ENCODE data around the gene CERS6. TPM values are rescaled to one million over a fixed set of nuclear protein-coding genes. Genes with fewer than 3 reads are reported as not detected.

The CERS6 gene
- total RNA-seq, 2 experiments from 2014 or later = 8.9 to 9.2 TPM

GRCh38 chr2:168718622-168719021, 262.6 kb downstream of the CERS6 start:
- Mint-ChIP-seq H3K4me1 (ENCODE audit: low read depth) (peaks cover 28% of the 10 kb centered on the region), H3K4me3 (no peak overlapping the region), H3K36me3 (peaks cover 16% of the 10 kb centered on the region), H3K27ac (no peak overlapping the region), H3K27me3 (no peaks in the 10 kb centered on the region), H3K9me3 (no peaks in the 10 kb centered on the region)
- ChIA-PET CTCF (interaction anchor here (1.4 kb wide), 1 partner anchor 40 kb away, joined by 3 read pairs; no protein-coding TSS in a partner anchor), POLR2A (no interaction called here)
- DNase-seq = no peak
- intact Hi-C loops (cut with micrococcal nuclease) = loop anchor here (1.0 kb wide), 2 partner anchors 33 to 228 kb away; no protein-coding TSS in a partner anchor

DNA sequence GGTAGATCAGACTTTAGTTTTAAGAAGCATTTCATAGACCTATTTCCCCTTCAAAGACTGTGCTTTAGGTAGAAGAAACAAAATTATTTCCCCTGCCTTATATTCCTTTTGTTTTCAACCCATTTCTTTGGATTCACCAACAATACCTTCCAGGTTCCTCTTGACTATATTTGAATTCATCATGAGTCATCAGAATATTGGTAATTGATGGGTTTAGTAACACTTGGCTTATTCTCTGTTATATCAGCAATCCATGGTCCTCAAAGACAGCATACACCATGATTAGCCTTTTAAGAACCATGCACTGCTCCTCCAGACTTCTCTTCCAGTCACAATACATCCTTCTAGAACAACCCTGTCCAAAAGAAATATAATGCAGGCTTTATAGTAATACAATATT, 263.4 kb downstream of the CERS6 start:
- CTCF ChIA-PET = interaction anchor here (0.5 kb wide), 1 partner anchor 242 kb away, joined by 5 read pairs; no protein-coding TSS in a partner anchor
- POLR2A ChIA-PET = no interaction called here

DNA sequence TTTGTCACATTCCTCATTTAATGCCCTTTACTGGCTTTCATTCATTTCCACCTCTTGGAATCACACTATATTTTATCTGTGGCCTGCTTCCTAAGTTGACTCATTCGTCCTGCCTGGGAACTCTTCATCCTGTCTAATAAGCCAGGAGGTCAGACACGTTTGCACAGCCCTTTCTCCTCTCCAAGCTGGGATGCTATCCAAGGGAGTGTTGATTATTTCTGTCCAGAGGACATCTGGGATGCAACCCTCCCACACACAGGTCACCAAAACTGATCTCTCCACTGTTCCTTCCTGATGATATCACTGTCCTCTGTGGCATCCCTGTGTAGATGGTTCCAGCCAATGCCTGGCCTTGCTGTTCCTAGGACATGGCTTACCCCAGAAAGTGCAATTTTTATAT, 266.5 kb downstream of the CERS6 start:
- POLR2A ChIA-PET = no interaction called here
- Mint-ChIP-seq H3K9me3 (no peaks in the 10 kb centered on the region), H3K4me1 (ENCODE audit: low read depth) (peaks cover 22% of the 10 kb centered on the region), H3K27ac (no peak overlapping the region), H3K4me3 (no peak overlapping the region), H3K36me3 (peaks cover 19% of the 10 kb centered on the region), H3K27me3 (no peaks in the 10 kb centered on the region)
- CTCF ChIA-PET = no interaction called here
- no peak for DNase-seq
- intact Hi-C loops (cut with micrococcal nuclease) = no loop called here

More for the DNA sequence above, 263.4 kb downstream of the CERS6 start:
- intact Hi-C loops (cut with micrococcal nuclease) = no loop called here
- no peak overlapping the region for H3K4me3 Mint-ChIP-seq
- DNase-seq = no peak
- H3K27me3 Mint-ChIP-seq = no peaks in the 10 kb centered on the region
- H3K36me3 Mint-ChIP-seq = peaks cover 19% of the 10 kb centered on the region
- H3K9me3 Mint-ChIP-seq = no peaks in the 10 kb centered on the region
- peaks cover 28% of the 10 kb centered on the region for H3K4me1 Mint-ChIP-seq (ENCODE audit: low read depth)
- H3K27ac Mint-ChIP-seq = no peak overlapping the region

GRCh38 chr2:168723275-168723899, 267.3 kb downstream of the CERS6 start:
- intact Hi-C loops (cut with micrococcal nuclease) = loop anchor here (1.0 kb wide), 1 partner anchor 233 kb away; no protein-coding TSS in a partner anchor
- H3K9me3 Mint-ChIP-seq = no peaks in the 10 kb centered on the region
- ChIA-PET CTCF (no interaction called here), POLR2A (no interaction called here)
- no peak overlapping the region for H3K27ac Mint-ChIP-seq
- no peak overlapping the region for H3K4me3 Mint-ChIP-seq
- peaks cover 15% of the 10 kb centered on the region for H3K4me1 Mint-ChIP-seq (ENCODE audit: low read depth)
- no peak for DNase-seq
- H3K27me3 Mint-ChIP-seq = no peaks in the 10 kb centered on the region
- H3K36me3 Mint-ChIP-seq = peaks cover 19% of the 10 kb centered on the region

DNA sequence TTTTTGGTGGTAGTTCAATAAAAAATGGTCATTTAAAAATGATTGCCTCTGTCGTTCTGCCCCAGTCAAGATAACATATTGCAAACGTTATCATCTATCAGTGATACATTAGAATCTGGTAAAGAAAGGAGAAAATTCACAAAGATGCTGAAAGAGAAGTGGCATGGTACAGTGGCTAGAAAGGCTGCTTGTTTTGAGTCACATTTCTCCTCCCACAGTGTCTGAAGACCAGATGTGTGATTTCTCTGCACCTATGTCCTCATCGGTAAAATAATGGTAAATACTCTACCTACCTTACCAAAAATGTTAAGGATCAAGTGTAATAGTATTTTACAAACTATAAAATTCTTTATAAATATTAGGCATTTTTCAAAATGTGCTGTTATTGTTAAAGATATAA, 270.3 kb downstream of the CERS6 start:
- H3K27ac Mint-ChIP-seq = no peak overlapping the region
- H3K4me3 Mint-ChIP-seq = no peak overlapping the region
- no peaks in the 10 kb centered on the region for H3K9me3 Mint-ChIP-seq
- H3K27me3 Mint-ChIP-seq = no peaks in the 10 kb centered on the region
- CTCF ChIA-PET = no interaction called here
- intact Hi-C loops (cut with micrococcal nuclease) = no loop called here
- H3K4me1 Mint-ChIP-seq (ENCODE audit: low read depth) = peaks cover 10% of the 10 kb centered on the region
- peaks cover 11% of the 10 kb centered on the region for H3K36me3 Mint-ChIP-seq
- no peak for DNase-seq
- POLR2A ChIA-PET = no interaction called here

GRCh38 chr2:168727904-168728470, 271.9 kb downstream of the CERS6 start:
- peaks cover 7% of the 10 kb centered on the region for H3K4me1 Mint-ChIP-seq (ENCODE audit: low read depth)
- ChIA-PET CTCF (interaction anchor here (0.8 kb wide), 1 partner anchor 381 kb away, joined by 3 read pairs; no protein-coding TSS in a partner anchor), POLR2A (no interaction called here)
- H3K36me3 Mint-ChIP-seq = peaks cover 6% of the 10 kb centered on the region
- intact Hi-C loops (cut with micrococcal nuclease) = no loop called here
- H3K27ac Mint-ChIP-seq = no peak overlapping the region
- no peak for DNase-seq
- no peak overlapping the region for H3K4me3 Mint-ChIP-seq
- no peaks in the 10 kb centered on the region for H3K27me3 Mint-ChIP-seq
- H3K9me3 Mint-ChIP-seq = no peaks in the 10 kb centered on the region

DNA sequence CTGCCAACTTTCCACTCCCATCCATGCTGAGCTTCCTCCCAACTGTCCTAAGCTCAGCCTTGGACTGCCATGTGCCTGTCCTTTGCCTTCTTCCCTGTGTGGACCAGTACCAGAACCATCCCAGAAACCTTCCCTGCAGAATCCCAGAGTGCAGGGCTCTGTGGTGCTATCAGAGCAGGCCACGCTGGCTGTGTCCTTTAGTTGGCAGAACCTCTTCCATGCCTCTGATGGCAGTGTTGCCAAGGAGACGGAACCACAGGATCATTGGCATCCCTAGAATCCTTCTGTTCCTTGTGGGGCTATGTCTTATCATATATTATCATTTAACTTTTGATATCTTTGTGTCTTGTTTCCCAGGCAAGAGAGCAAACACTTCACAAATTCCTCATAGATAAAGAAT, 273.4 kb downstream of the CERS6 start:
- CTCF ChIA-PET = interaction anchor here (1.1 kb wide), 1 partner anchor 383 kb away, joined by 4 read pairs; no protein-coding TSS in a partner anchor
- DNase-seq = no peak
- POLR2A ChIA-PET = no interaction called here
- intact Hi-C loops (cut with micrococcal nuclease) = no loop called here
- H3K4me3 Mint-ChIP-seq = no peak overlapping the region
- H3K27me3 Mint-ChIP-seq = no peaks in the 10 kb centered on the region
- H3K9me3 Mint-ChIP-seq = no peaks in the 10 kb centered on the region
- H3K27ac Mint-ChIP-seq = no peak overlapping the region
- H3K36me3 Mint-ChIP-seq = no peaks in the 10 kb centered on the region
- H3K4me1 Mint-ChIP-seq (ENCODE audit: low read depth) = no peaks in the 10 kb centered on the region

DNA sequence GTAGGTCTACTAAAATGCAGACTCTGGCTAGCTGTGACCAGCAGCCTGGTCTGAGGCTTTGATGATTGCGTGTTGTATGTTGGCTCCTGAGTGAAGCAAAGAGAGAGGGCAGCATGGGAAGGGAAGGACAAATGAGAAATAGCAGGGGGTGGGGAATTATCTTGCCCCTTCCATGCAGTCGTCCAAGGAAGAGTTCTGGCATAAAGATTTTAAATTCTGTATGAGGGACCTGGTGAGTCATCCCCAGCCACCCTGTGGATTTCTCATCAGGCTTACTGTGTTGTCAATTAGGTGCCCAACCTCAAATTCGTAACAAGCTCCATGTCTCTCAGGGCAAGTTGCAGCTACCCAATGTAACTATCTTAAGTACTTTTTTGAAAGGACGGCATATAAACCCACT, 274.3 kb downstream of the CERS6 start:
- H3K4me1 Mint-ChIP-seq (ENCODE audit: low read depth) = no peaks in the 10 kb centered on the region
- H3K9me3 Mint-ChIP-seq = no peaks in the 10 kb centered on the region
- H3K27ac Mint-ChIP-seq = no peak overlapping the region
- ChIA-PET POLR2A (interaction anchor here (0.6 kb wide), 1 partner anchor 97 kb away, joined by 3 read pairs; no protein-coding TSS in a partner anchor), CTCF (interaction anchor here (1.1 kb wide), 1 partner anchor 384 kb away, joined by 4 read pairs; no protein-coding TSS in a partner anchor)
- intact Hi-C loops (cut with micrococcal nuclease) = no loop called here
- no peaks in the 10 kb centered on the region for H3K36me3 Mint-ChIP-seq
- no peak for DNase-seq
- H3K27me3 Mint-ChIP-seq = no peaks in the 10 kb centered on the region
- no peak overlapping the region for H3K4me3 Mint-ChIP-seq

- Mint-ChIP-seq H3K27ac (no peak overlapping the region), H3K36me3 (no peaks in the 10 kb centered on the region), H3K4me1 (ENCODE audit: low read depth) (no peaks in the 10 kb centered on the region), H3K27me3 (no peaks in the 10 kb centered on the region), H3K4me3 (no peak overlapping the region), H3K9me3 (no peaks in the 10 kb centered on the region)
- no peak for DNase-seq
- ChIA-PET POLR2A (interaction anchor here (0.6 kb wide), 1 partner anchor 98 kb away, joined by 3 read pairs; no protein-coding TSS in a partner anchor), CTCF (no interaction called here)
- intact Hi-C loops (cut with micrococcal nuclease) = no loop called here
Measured at GRCh38 chr2:168731002-168731401, 274.9 kb downstream of the CERS6 start.

GRCh38 chr2:168731616-168732015, 275.5 kb downstream of the CERS6 start:
- Mint-ChIP-seq H3K36me3 (no peaks in the 10 kb centered on the region), H3K27me3 (no peaks in the 10 kb centered on the region), H3K27ac (no peak overlapping the region), H3K9me3 (no peaks in the 10 kb centered on the region), H3K4me3 (no peak overlapping the region), H3K4me1 (ENCODE audit: low read depth) (no peaks in the 10 kb centered on the region)
- ChIA-PET POLR2A (no interaction called here), CTCF (no interaction called here)
- intact Hi-C loops (cut with micrococcal nuclease) = no loop called here
- no peak for DNase-seq

DNA sequence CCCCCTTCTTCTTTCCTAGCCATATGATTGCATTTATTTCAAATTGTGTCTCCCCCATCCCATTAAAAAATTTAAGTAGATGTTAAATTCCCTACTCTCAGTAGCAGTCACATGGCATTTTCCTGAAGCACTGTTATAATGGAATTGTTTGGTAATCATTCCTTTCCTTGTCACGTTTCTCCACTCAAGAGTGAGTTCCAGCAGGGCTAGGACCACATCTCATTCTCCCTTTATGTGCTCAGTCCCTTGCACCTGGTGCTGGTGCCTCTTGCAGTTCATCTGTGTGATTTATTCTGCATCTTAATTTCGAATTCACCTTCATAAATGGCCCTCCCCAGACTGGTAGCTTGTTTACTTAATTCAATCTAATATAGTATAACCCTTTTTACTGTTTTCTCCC, 276.0 kb downstream of the CERS6 start:
- no peaks in the 10 kb centered on the region for H3K27me3 Mint-ChIP-seq
- intact Hi-C loops (cut with micrococcal nuclease) = no loop called here
- CTCF ChIA-PET = no interaction called here
- H3K4me1 Mint-ChIP-seq (ENCODE audit: low read depth) = no peaks in the 10 kb centered on the region
- H3K36me3 Mint-ChIP-seq = no peaks in the 10 kb centered on the region
- DNase-seq = no peak
- POLR2A ChIA-PET = no interaction called here
- H3K4me3 Mint-ChIP-seq = no peak overlapping the region
- H3K27ac Mint-ChIP-seq = no peak overlapping the region
- no peaks in the 10 kb centered on the region for H3K9me3 Mint-ChIP-seq

DNA sequence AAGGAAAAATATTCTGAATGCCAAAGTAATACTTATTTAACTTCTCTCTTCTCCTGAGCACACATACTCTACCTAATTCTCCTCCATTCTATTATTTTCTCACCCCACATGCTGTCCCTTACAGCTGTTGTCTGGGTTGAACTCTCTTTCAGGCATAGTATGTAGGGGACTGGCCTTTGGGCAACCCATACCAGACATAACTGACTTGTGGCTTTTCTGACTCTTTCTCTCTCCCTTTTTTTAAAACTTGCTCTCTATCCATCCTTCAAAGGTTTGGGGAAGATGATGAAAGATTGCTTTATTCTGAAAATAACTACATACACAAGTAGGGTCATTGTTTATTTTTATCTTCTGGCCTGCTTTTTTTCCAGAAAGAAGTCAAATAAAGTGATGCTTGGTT, 276.4 kb downstream of the CERS6 start:
- H3K36me3 Mint-ChIP-seq = no peaks in the 10 kb centered on the region
- intact Hi-C loops (cut with micrococcal nuclease) = no loop called here
- no peak for DNase-seq
- no peak overlapping the region for H3K27ac Mint-ChIP-seq
- H3K4me3 Mint-ChIP-seq = no peak overlapping the region
- H3K9me3 Mint-ChIP-seq = no peaks in the 10 kb centered on the region
- no peaks in the 10 kb centered on the region for H3K27me3 Mint-ChIP-seq
- CTCF ChIA-PET = no interaction called here
- POLR2A ChIA-PET = no interaction called here
- H3K4me1 Mint-ChIP-seq (ENCODE audit: low read depth) = no peaks in the 10 kb centered on the region
